ENCODE results near the gene DCTN2.

- no peak for TF ChIP-seq POLR2A (IDR thresholded peaks at IDR 0.05)
- TF ChIP-seq CTCF (IDR thresholded peaks at IDR 0.05): no peak
- no peak for TF ChIP-seq POLR2AphosphoS5 (IDR thresholded peaks at IDR 0.05)
Observed at GRCh38 chr12:57523706-57524614, 23.0 kb downstream of the DCTN2 start.
